Measurements from ENCODE around the gene TMEM132D. TPM values are rescaled to one million over a fixed set of nuclear protein-coding genes. Genes with fewer than 3 reads are reported as not detected.

Gene TMEM132D
- total and polyA plus RNA-seq, 4 donors, result 0.01 to 0.14 (median 0.08) TPM

- Histone ChIP-seq H3K27me3 (ENCODE audit: control insufficient read depth in 4 of 4, insufficient read depth in 4 of 4, low read length in 3 of 4) (no peaks in the 10 kb centered on the region), H3K36me3 (ENCODE audit: control insufficient read depth in 4 of 4, insufficient read depth in 3 of 4, low read depth in 1 of 4, low read length in 3 of 4) (no peaks in the 10 kb centered on the region), H3K27ac (ENCODE audit: low read depth in 1 of 2, low read length in 2 of 2) (no peak overlapping the region), H3K4me3 (ENCODE audit: low read depth in 1 of 3, low read length in 3 of 3) (no peak overlapping the region), H3K4me1 (ENCODE audit: control insufficient read depth in 4 of 4, insufficient read depth in 4 of 4, low read length in 3 of 4) (no peaks in the 10 kb centered on the region), H3K9ac (ENCODE audit: low read depth in 1 of 2, low read length in 2 of 2) (no peak overlapping the region), H3K9me3 (ENCODE audit: control insufficient read depth in 4 of 4, low read length in 3 of 4) (no peaks in the 10 kb centered on the region)
- DNase-seq (ENCODE audit: low spot score), result no peak
- 62% methylated on average over 11 of the region's 11 CpGs for WGBS
- TF ChIP-seq HNF4A (conservative IDR thresholded peaks at IDR 0.05) (no peak), FOXA2 (IDR thresholded peaks at IDR 0.05) (no peak), FOXA1 (IDR thresholded peaks at IDR 0.05) (no peak), SP1 (IDR thresholded peaks at IDR 0.05) (no peak), RXRA (IDR thresholded peaks at IDR 0.05) (no peak), HNF4G (IDR thresholded peaks at IDR 0.05) (no peak), GABPA (IDR thresholded peaks at IDR 0.05 in 1 of 2, conservative IDR thresholded peaks at IDR 0.05 in 1 of 2) (no peak), ATF3 (IDR thresholded peaks at IDR 0.05) (no peak), RAD21 (IDR thresholded peaks at IDR 0.05) (no peak)
Measured at GRCh38 chr12:129211862-129212630, 691.8 kb downstream of the TMEM132D start.

- no peaks in the 10 kb centered on the region for H3K4me1 ChIP-seq (ENCODE audit: control insufficient read depth in 4 of 4, insufficient read depth in 4 of 4, low read length in 3 of 4)
- H3K27ac ChIP-seq (ENCODE audit: low read depth in 1 of 2, low read length in 2 of 2), result no peak overlapping the region
- no peak overlapping the region for H3K9ac ChIP-seq (ENCODE audit: low read depth in 1 of 2, low read length in 2 of 2)
- H3K27me3 ChIP-seq (ENCODE audit: control insufficient read depth in 4 of 4, insufficient read depth in 4 of 4, low read length in 3 of 4), result no peaks in the 10 kb centered on the region
- TF ChIP-seq RXRA (IDR thresholded peaks at IDR 0.05), result no peak
- no peaks in the 10 kb centered on the region for H3K9me3 ChIP-seq (ENCODE audit: control insufficient read depth in 4 of 4, low read length in 3 of 4)
- DNase-seq (ENCODE audit: low spot score), result no peak
- H3K4me3 ChIP-seq (ENCODE audit: low read depth in 1 of 3, low read length in 3 of 3), result no peak overlapping the region
- H3K36me3 ChIP-seq (ENCODE audit: control insufficient read depth in 4 of 4, insufficient read depth in 3 of 4, low read depth in 1 of 4, low read length in 3 of 4), result no peaks in the 10 kb centered on the region
- WGBS, result 71% methylated on average over 9 of the region's 9 CpGs
Measured at GRCh38 chr12:129208566-129208965, 695.3 kb downstream of the TMEM132D start.

- H3K4me1 ChIP-seq (ENCODE audit: control insufficient read depth in 4 of 4, insufficient read depth in 4 of 4, low read length in 3 of 4), result no peaks in the 10 kb centered on the region
- H3K9ac ChIP-seq (ENCODE audit: low read depth in 1 of 2, low read length in 2 of 2), result no peak overlapping the region
- no peak overlapping the region for H3K27ac ChIP-seq (ENCODE audit: low read depth in 1 of 2, low read length in 2 of 2)
- no peak for TF ChIP-seq HNF4G (IDR thresholded peaks at IDR 0.05)
- TF ChIP-seq RXRA (IDR thresholded peaks at IDR 0.05), result no peak
- TF ChIP-seq GABPA (IDR thresholded peaks at IDR 0.05 in 1 of 2, conservative IDR thresholded peaks at IDR 0.05 in 1 of 2), result no peak
- TF ChIP-seq ATF3 (IDR thresholded peaks at IDR 0.05), result no peak
- TF ChIP-seq RAD21 (IDR thresholded peaks at IDR 0.05), result no peak
- TF ChIP-seq FOXA1 (IDR thresholded peaks at IDR 0.05), result no peak
- TF ChIP-seq CTCF (IDR thresholded peaks at IDR 0.05; ENCODE audit: low read depth, low read length, missing input control), result no peak
- no peak for TF ChIP-seq EGR1 (IDR thresholded peaks at IDR 0.05; ENCODE audit: low read depth in 2 of 2)
- no peak for TF ChIP-seq ZBTB33 (IDR thresholded peaks at IDR 0.05)
- no peaks in the 10 kb centered on the region for H3K9me3 ChIP-seq (ENCODE audit: control insufficient read depth in 4 of 4, low read length in 3 of 4)
- 82% methylated on average over 9 of the region's 9 CpGs for WGBS
- H3K36me3 ChIP-seq (ENCODE audit: control insufficient read depth in 4 of 4, insufficient read depth in 3 of 4, low read depth in 1 of 4, low read length in 3 of 4), result no peaks in the 10 kb centered on the region
- no peaks in the 10 kb centered on the region for H3K27me3 ChIP-seq (ENCODE audit: control insufficient read depth in 4 of 4, insufficient read depth in 4 of 4, low read length in 3 of 4)
- no peak overlapping the region for H3K4me3 ChIP-seq (ENCODE audit: low read depth in 1 of 3, low read length in 3 of 3)
- DNase-seq (ENCODE audit: low spot score), result no peak
Measured at GRCh38 chr12:129207084-129207483, 696.7 kb downstream of the TMEM132D start.

All from liver (tissue), 9 donors.